H1 (cell line): Measurements from ENCODE around the gene SGO1.

Source experiments
- CBX8 ChIP-seq: fragments of 300-800, 300-1000 bp; sonication (generic); IDR thresholded peaks from 2 replicates; pipeline ENCODE4 v1.7.1; 2016; ENCODE audit warnings: low read depth, low read length, borderline replicate concordance
- EP300 ChIP-seq, 2 experiments: IDR thresholded peaks; 1 replicate in 1 of 2; 2 replicates in 1 of 2; pipeline ENCODE4 v1.6.1; 2011 to 2012; ENCODE audit warnings: low read depth in 2 of 2, low read length in 2 of 2, mild to moderate bottlenecking in 2 of 2, borderline replicate concordance in 1 of 2, inconsistent platforms in 1 of 2, moderate library complexity in 1 of 2
- JUND ChIP-seq: IDR thresholded peaks from 2 replicates; pipeline ENCODE4 v1.6.1; 2011; ENCODE audit warnings: mild to moderate bottlenecking, improper control_type of control experiment, low read length
- POLR2A ChIP-seq, 2 experiments: IDR thresholded peaks; 1 replicate in 1 of 2; 2 replicates in 1 of 2; pipeline ENCODE4 v1.6.1; 2011; ENCODE audit warnings: low read depth in 2 of 2, low read length in 2 of 2, mild to moderate bottlenecking in 2 of 2; ENCODE audit errors: control extremely low read depth in 1 of 2
- POLR2AphosphoS5 ChIP-seq: IDR thresholded peaks from 2 replicates; pipeline ENCODE4 v1.6.1; 2011; ENCODE audit warnings: low read depth, low read length
- RFX5 ChIP-seq: IDR thresholded peaks from 2 replicates; pipeline ENCODE4 v1.6.1; 2011; ENCODE audit warnings: low read depth, low read length, improper control_type of control experiment, borderline replicate concordance
- TF ChIP-seq, protein P1 (sequence below), 3 experiments: IDR thresholded peaks; 1 replicate in 2 of 3; 2 replicates in 1 of 3; pipeline versions ENCODE4 v1.5.1 to v1.6.1; 2011; ENCODE audit warnings: low read length in 3 of 3, mild to moderate bottlenecking in 3 of 3, inconsistent platforms in 2 of 3, low read depth in 1 of 3, moderate library complexity in 1 of 3; ENCODE audit not compliant: insufficient read depth in 1 of 3; ENCODE audit errors: control extremely low read depth in 1 of 3

- TF ChIP-seq POLR2A (IDR thresholded peaks at IDR 0.05; ENCODE audit: control extremely low read depth in 1 of 2, low read depth in 2 of 2, low read length in 2 of 2): no peak
- TF ChIP-seq, protein P1, sequence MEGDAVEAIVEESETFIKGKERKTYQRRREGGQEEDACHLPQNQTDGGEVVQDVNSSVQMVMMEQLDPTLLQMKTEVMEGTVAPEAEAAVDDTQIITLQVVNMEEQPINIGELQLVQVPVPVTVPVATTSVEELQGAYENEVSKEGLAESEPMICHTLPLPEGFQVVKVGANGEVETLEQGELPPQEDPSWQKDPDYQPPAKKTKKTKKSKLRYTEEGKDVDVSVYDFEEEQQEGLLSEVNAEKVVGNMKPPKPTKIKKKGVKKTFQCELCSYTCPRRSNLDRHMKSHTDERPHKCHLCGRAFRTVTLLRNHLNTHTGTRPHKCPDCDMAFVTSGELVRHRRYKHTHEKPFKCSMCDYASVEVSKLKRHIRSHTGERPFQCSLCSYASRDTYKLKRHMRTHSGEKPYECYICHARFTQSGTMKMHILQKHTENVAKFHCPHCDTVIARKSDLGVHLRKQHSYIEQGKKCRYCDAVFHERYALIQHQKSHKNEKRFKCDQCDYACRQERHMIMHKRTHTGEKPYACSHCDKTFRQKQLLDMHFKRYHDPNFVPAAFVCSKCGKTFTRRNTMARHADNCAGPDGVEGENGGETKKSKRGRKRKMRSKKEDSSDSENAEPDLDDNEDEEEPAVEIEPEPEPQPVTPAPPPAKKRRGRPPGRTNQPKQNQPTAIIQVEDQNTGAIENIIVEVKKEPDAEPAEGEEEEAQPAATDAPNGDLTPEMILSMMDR (IDR thresholded peaks at IDR 0.05; ENCODE audit: control extremely low read depth in 1 of 3, insufficient read depth in 1 of 3, low read depth in 1 of 3, low read length in 3 of 3): no peak
- no peak for TF ChIP-seq JUND
- no peak for TF ChIP-seq EP300 (IDR thresholded peaks at IDR 0.05; ENCODE audit: borderline replicate concordance in 1 of 2, low read depth in 2 of 2, low read length in 2 of 2)
- TF ChIP-seq RFX5: no peak
- no peak for TF ChIP-seq CBX8
- TF ChIP-seq POLR2AphosphoS5: no peak
These were observed 47.1 kb upstream of the SGO1 start for GRCh38 chr3:20232906-20233780.
